ENCODE measurements around the gene DNAJA4.

GRCh38 chr15:78301828-78302227, 37.5 kb downstream of the DNAJA4 start:
- no peak for TF ChIP-seq CTCF (IDR thresholded peaks at IDR 0.05; ENCODE audit: poor library complexity, severe bottlenecking)
- TF ChIP-seq EP300 (conservative IDR thresholded peaks at IDR 0.05; ENCODE audit: poor library complexity, severe bottlenecking), result no peak
- TF ChIP-seq POLR2AphosphoS5 (IDR thresholded peaks at IDR 0.05), result no peak
- TF ChIP-seq EZH2 (IDR thresholded peaks at IDR 0.05; ENCODE audit: borderline replicate concordance, insufficient read depth, low read length, poor library complexity, severe bottlenecking), result no peak
- no peak for TF ChIP-seq TAF1 (IDR thresholded peaks at IDR 0.05; ENCODE audit: low read depth)
- no peak for TF ChIP-seq REST (IDR thresholded peaks at IDR 0.05; ENCODE audit: borderline replicate concordance)

Data from neural cell (in vitro differentiated cells).